SK-N-SH treated with all-trans-retinoic acid at 6 μM for 48 hours (cell line): ENCODE data around the gene ZNF205.
"Not testable (repeated sequence)": the region's sequence is repeated elsewhere in the genome, so short reads cannot be mapped to it uniquely, and the experiment has no call there.

Source experiments
- ATAC-seq: fragments of 200-7000 bp; cut with Tn5 transposase; 3 replicates; pipeline ENCODE4 v1.9.1; 2020; ENCODE audit warnings: mild to moderate bottlenecking, moderate library complexity
- BACH2 ChIP-seq: fragments of 250-450 bp; sonication (Bioruptor Pico); IDR thresholded peaks from 2 replicates; pipeline ENCODE4 v1.9.0; 2021; ENCODE audit warnings: mild to moderate bottlenecking, borderline replicate concordance
- CREB5 ChIP-seq: fragments of 250-450 bp; sonication (Bioruptor Pico); IDR thresholded peaks from 2 replicates; pipeline ENCODE4 v1.5.1; 2020; ENCODE audit warnings: low read depth, mild to moderate bottlenecking, moderate library complexity
- CSDC2 ChIP-seq: fragments of 250-450 bp; sonication (Bioruptor Pico); IDR thresholded peaks from 2 replicates; pipeline ENCODE4 v1.5.0; 2020; ENCODE audit warnings: mild to moderate bottlenecking, moderate library complexity
- CSRNP3 ChIP-seq: fragments of 250-450 bp; sonication (Bioruptor Pico); IDR thresholded peaks from 2 replicates; pipeline ENCODE4 v1.5.1; 2021; ENCODE audit warnings: mild to moderate bottlenecking, moderate library complexity
- ESRRG ChIP-seq: fragments of 250-450 bp; sonication (Bioruptor Pico); IDR thresholded peaks from 2 replicates; pipeline ENCODE4 v1.6.1; 2021; ENCODE audit warnings: mild to moderate bottlenecking
- OSR1 ChIP-seq: fragments of 250-450 bp; sonication (Bioruptor Pico); IDR thresholded peaks from 2 replicates; pipeline ENCODE4 v1.8.0; 2022; ENCODE audit warnings: moderate library complexity, mild to moderate bottlenecking, inconsistent platforms
- PPARA ChIP-seq: fragments of 250-450 bp; sonication (Bioruptor Pico); IDR thresholded peaks from 2 replicates; pipeline ENCODE4 v1.5.0; 2020; ENCODE audit warnings: mild to moderate bottlenecking, borderline replicate concordance
- SNAI2 ChIP-seq: fragments of 250-450 bp; sonication (Bioruptor Pico); IDR thresholded peaks from 2 replicates; pipeline ENCODE4 v1.5.0; 2020; ENCODE audit warnings: mild to moderate bottlenecking, moderate library complexity
- TCF4 ChIP-seq: fragments of 250-450 bp; sonication (Bioruptor Pico); IDR thresholded peaks from 2 replicates; pipeline ENCODE4 v1.8.0; 2021; ENCODE audit warnings: mild to moderate bottlenecking, moderate library complexity, borderline replicate concordance
- TOX ChIP-seq: fragments of 250-450 bp; sonication (Bioruptor Pico); IDR thresholded peaks from 2 replicates; pipeline ENCODE4 v1.8.0; 2021; ENCODE audit warnings: mild to moderate bottlenecking, moderate library complexity, borderline replicate concordance
- TSHZ2 ChIP-seq: fragments of 250-450 bp; sonication (Bioruptor Pico); IDR thresholded peaks from 2 replicates; pipeline ENCODE4 v1.5.0; 2020; ENCODE audit warnings: mild to moderate bottlenecking, moderate library complexity
- ZC3H10 ChIP-seq: fragments of 250-450 bp; sonication (Bioruptor Pico); IDR thresholded peaks from 2 replicates; pipeline ENCODE4 v1.5.1; 2021; ENCODE audit warnings: mild to moderate bottlenecking, moderate library complexity
- ZFP3 ChIP-seq: fragments of 250-450 bp; sonication (Bioruptor Pico); IDR thresholded peaks from 2 replicates; pipeline ENCODE4 v1.5.0; 2020; ENCODE audit warnings: mild to moderate bottlenecking, moderate library complexity
- ZFP30 ChIP-seq: fragments of 450-650 bp; formaldehyde crosslinking; IDR thresholded peaks from 2 replicates; pipeline ENCODE4 v1.5.0; 2022; ENCODE audit warnings: mild to moderate bottlenecking, moderate library complexity
- ZNF565 ChIP-seq: fragments of 450-650 bp; formaldehyde crosslinking; conservative IDR thresholded peaks from 2 replicates; pipeline ENCODE4 v1.5.0; 2020; ENCODE audit warnings: low read depth, mild to moderate bottlenecking, moderate library complexity
- ZNF70 ChIP-seq: fragments of 450-650 bp; formaldehyde crosslinking; IDR thresholded peaks from 2 replicates; pipeline ENCODE4 v1.5.0; 2020; ENCODE audit warnings: mild to moderate bottlenecking, moderate library complexity
- ZNF8 ChIP-seq: fragments of 450-650 bp; formaldehyde crosslinking; IDR thresholded peaks from 2 replicates; pipeline ENCODE4 v1.5.0; 2020; ENCODE audit warnings: mild to moderate bottlenecking, moderate library complexity
- TF ChIP-seq, protein P1 (sequence below): fragments of 250-450 bp; sonication (Bioruptor Pico); IDR thresholded peaks from 2 replicates; pipeline ENCODE4 v1.8.0; 2021; ENCODE audit warnings: low read depth, mild to moderate bottlenecking, moderate library complexity, borderline replicate concordance

Gene ZNF205

GRCh38 chr16:3138342-3138741 lies 26.0 kb downstream of the ZNF205 start:
- ATAC-seq = no peak
- TF ChIP-seq PPARA (CRISPR knock-in tag) (no peak), ZFP3 (no peak)
- TF ChIP-seq, protein P1, sequence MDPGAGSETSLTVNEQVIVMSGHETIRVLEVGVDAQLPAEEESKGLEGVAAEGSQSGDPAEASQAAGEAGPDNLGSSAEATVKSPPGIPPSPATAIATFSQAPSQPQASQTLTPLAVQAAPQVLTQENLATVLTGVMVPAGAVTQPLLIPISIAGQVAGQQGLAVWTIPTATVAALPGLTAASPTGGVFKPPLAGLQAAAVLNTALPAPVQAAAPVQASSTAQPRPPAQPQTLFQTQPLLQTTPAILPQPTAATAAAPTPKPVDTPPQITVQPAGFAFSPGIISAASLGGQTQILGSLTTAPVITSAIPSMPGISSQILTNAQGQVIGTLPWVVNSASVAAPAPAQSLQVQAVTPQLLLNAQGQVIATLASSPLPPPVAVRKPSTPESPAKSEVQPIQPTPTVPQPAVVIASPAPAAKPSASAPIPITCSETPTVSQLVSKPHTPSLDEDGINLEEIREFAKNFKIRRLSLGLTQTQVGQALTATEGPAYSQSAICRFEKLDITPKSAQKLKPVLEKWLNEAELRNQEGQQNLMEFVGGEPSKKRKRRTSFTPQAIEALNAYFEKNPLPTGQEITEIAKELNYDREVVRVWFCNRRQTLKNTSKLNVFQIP (CRISPR knock-in tag) = no peak

GRCh38 chr16:3138823-3139426 lies 26.5 kb downstream of the ZNF205 start:
- no peak for ATAC-seq
- TF ChIP-seq ZFP30 (CRISPR knock-in tag) = no peak
- TF ChIP-seq TSHZ2 (CRISPR knock-in tag) = no peak
- TF ChIP-seq CSRNP3 = no peak
- TF ChIP-seq ZNF8 (CRISPR knock-in tag) = no peak
- TF ChIP-seq TCF4 (CRISPR knock-in tag) = no peak
- TF ChIP-seq SNAI2 (CRISPR knock-in tag) = no peak
- TF ChIP-seq CREB5 (CRISPR knock-in tag) = no peak
- no peak for TF ChIP-seq ZC3H10 (CRISPR knock-in tag)
- no peak for TF ChIP-seq BACH2 (CRISPR knock-in tag)
- TF ChIP-seq, all 23 proteins: peak for 0

GRCh38 chr16:3139561-3139960 lies 27.2 kb downstream of the ZNF205 start:
- ATAC-seq = not testable (repeated sequence)

- no peak for ATAC-seq
- TF ChIP-seq TCF4 (CRISPR knock-in tag) (no peak), ZC3H10 (CRISPR knock-in tag) (no peak), ZFP3 (no peak), OSR1 (CRISPR knock-in tag) (no peak), CREB5 (CRISPR knock-in tag) (no peak), CSRNP3 (no peak), ZNF565 (CRISPR knock-in tag) (no peak), CSDC2 (CRISPR knock-in tag) (no peak), SNAI2 (CRISPR knock-in tag) (no peak), ZNF8 (CRISPR knock-in tag) (no peak), ESRRG (CRISPR knock-in tag) (no peak), ZNF70 (CRISPR knock-in tag) (no peak), TOX (CRISPR knock-in tag) (no peak), PPARA (CRISPR knock-in tag) (no peak), BACH2 (CRISPR knock-in tag) (no peak), ZFP30 (CRISPR knock-in tag) (no peak)
- TF ChIP-seq, protein P1 (CRISPR knock-in tag) = no peak
- TF ChIP-seq, all 23 proteins: peak for 0
Observed at GRCh38 chr16:3140603-3141427, 28.4 kb downstream of the ZNF205 start.
